Brain microvascular endothelial cell (primary cell): ENCODE data around the gene TBC1D30.
A peak's percentile ranks its signal among the peaks of the same experiment; 100 is the strongest.
"Not testable (repeated sequence)": the region's sequence is repeated elsewhere in the genome, so short reads cannot be mapped to it uniquely, and the experiment has no call there.

ENCODE experiments used
- DNase-seq: peaks from one replicate; pipeline ENCODE4 v3.0.0-alpha.2; 2020
- H3K27ac ChIP-seq: fragments of 250-450 bp; sonication (Bioruptor Pico); 2 replicates; pipeline ENCODE4 v1.5.1; 2020; ENCODE audit warnings: mild to moderate bottlenecking, moderate library complexity
- H3K27me3 ChIP-seq: fragments of 250-450 bp; sonication (Bioruptor Pico); replicated peaks from 2 replicates; pipeline ENCODE4 v1.5.1; 2020; ENCODE audit warnings: mild to moderate bottlenecking
- H3K36me3 ChIP-seq: fragments of 250-450 bp; sonication (Bioruptor Pico); replicated peaks from 2 replicates; pipeline ENCODE4 v1.5.1; 2020; ENCODE audit warnings: mild to moderate bottlenecking
- H3K4me3 ChIP-seq: 2 replicates; pipeline ENCODE4 v1.5.1; 2011; ENCODE audit warnings: low read depth, mild to moderate bottlenecking, control low read depth, low read length, moderate library complexity
- in situ Hi-C: cut with HindIII; loops from 2 replicates; pipeline ENCODE4 v1.10.0; 2017; ENCODE audit warnings: low sequenced_read_pairs, low pct_ligation_motif_present
- TF ChIP-seq, protein P1 (sequence below): IDR thresholded peaks from 2 replicates; pipeline ENCODE4 v1.5.1; 2011; ENCODE audit warnings: low read depth, mild to moderate bottlenecking, moderate library complexity, low read length, control low read depth, inconsistent platforms; ENCODE audit errors: missing control alignments

The TBC1D30 gene, protein sequence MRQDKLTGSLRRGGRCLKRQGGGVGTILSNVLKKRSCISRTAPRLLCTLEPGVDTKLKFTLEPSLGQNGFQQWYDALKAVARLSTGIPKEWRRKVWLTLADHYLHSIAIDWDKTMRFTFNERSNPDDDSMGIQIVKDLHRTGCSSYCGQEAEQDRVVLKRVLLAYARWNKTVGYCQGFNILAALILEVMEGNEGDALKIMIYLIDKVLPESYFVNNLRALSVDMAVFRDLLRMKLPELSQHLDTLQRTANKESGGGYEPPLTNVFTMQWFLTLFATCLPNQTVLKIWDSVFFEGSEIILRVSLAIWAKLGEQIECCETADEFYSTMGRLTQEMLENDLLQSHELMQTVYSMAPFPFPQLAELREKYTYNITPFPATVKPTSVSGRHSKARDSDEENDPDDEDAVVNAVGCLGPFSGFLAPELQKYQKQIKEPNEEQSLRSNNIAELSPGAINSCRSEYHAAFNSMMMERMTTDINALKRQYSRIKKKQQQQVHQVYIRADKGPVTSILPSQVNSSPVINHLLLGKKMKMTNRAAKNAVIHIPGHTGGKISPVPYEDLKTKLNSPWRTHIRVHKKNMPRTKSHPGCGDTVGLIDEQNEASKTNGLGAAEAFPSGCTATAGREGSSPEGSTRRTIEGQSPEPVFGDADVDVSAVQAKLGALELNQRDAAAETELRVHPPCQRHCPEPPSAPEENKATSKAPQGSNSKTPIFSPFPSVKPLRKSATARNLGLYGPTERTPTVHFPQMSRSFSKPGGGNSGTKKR

DNA sequence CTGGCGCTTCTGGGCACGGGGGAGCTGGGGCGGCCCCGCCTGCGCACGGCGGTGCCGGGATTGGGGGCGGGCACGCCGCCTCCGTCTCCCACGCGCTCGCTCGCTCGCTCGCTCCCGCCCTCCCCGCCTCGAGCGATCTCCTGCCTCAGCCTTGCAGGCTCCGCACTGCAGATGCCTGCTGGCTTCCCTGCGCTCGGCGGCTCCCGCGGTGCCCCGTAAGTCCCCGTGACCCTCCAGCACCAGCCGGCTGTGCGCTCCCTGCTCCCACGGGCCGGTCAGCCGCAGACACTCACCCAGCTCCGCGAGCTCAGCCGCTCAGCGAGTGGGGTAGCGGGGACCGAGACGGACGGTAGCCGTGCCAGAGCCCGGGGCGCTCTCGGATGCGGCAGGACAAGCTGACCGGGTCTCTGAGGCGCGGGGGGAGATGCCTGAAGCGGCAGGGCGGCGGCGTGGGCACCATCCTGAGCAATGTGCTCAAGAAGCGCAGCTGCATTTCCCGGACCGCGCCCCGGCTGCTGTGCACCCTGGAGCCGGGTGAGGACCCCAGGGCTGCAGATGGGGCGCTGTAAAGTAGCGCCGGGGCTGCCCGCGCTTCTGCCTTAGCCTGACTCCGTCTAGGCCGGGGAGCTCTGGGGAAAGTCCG lies at the start of gene TBC1D30:
TBC1D30 (plus strand) TSS at position 148 of the 643 bp plus-strand sequence; CDS start at position 381, 233 bp downstream.
- Histone ChIP-seq H3K36me3 (no peaks in the 10 kb centered on the region), H3K4me3 (peak within 1 kb of the TSS; percentile 41), H3K27me3 (peaks cover 32% of the 10 kb centered on the region), H3K27ac (no peak within 1 kb of the TSS)
- TF ChIP-seq, protein P1, sequence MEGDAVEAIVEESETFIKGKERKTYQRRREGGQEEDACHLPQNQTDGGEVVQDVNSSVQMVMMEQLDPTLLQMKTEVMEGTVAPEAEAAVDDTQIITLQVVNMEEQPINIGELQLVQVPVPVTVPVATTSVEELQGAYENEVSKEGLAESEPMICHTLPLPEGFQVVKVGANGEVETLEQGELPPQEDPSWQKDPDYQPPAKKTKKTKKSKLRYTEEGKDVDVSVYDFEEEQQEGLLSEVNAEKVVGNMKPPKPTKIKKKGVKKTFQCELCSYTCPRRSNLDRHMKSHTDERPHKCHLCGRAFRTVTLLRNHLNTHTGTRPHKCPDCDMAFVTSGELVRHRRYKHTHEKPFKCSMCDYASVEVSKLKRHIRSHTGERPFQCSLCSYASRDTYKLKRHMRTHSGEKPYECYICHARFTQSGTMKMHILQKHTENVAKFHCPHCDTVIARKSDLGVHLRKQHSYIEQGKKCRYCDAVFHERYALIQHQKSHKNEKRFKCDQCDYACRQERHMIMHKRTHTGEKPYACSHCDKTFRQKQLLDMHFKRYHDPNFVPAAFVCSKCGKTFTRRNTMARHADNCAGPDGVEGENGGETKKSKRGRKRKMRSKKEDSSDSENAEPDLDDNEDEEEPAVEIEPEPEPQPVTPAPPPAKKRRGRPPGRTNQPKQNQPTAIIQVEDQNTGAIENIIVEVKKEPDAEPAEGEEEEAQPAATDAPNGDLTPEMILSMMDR: no peak
- peak; percentile 4 for DNase-seq
- in situ Hi-C loops: no loop called here

DNA sequence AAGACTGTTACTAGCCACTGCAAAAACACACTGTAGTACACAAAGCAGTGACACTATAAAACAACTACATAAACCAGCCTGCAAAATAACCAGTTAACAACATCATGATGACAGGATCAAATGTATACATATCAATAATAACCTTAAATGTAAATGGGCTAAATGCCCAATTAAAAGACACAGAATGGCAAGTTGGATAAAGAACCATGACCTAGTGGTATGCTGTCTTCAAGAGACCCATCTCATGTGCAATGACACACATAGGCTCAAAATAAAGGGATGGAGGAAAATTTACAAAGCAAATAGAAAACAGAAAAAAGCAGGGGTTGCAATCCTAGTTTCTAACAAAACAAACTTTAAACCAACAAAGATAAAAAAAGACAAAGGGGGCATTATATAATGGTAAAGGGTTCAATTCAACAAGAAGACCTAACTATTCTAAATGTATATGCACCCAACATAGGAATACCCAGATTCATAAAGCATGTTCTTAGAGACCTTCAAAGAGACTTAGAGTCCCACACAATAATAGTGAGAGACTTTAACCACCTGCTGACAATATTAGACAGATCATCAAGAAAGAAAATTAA lies 49.2 kb upstream of the TBC1D30 start:
- in situ Hi-C loops, H3K4me3 ChIP-seq, DNase-seq, H3K36me3 ChIP-seq, H3K27ac ChIP-seq: not testable (repeated sequence)
- H3K27me3 ChIP-seq: peaks cover 24% of the 10 kb centered on the region

DNA sequence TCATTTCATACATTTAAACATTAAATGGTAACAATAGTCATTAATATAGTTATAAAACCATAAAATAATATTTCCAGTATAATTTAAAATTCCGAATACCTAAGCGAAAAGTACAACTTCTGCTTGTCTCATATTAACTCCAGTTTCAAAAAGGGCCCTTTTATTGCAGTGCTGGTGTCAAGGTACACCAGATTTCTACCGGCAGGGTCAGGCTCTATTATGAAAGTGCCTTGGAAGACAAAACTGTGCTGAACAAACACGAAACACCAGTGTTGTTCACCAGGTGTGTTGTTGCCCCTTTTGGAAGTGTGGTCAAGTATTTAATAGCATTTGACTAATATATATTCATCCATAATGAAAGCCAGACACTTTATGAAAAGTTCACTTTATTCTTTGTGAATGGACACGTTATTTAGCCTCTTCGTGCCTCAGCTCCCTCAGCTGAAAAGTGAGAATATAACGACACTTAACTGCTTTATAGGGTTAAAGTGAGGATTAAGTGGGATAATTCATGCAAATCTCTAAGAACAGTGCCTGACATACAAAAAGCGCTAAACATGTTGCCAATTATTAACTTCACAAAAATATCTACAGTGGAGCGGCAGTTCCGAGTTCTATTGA lies 45.0 kb upstream of the TBC1D30 start:
- H3K36me3 ChIP-seq: no peaks in the 10 kb centered on the region
- DNase-seq: no peak
- in situ Hi-C loops: no loop called here
- no peak overlapping the region for H3K27ac ChIP-seq
- TF ChIP-seq, protein P1: no peak
- H3K4me3 ChIP-seq: no peak overlapping the region
- H3K27me3 ChIP-seq: peaks cover 52% of the 10 kb centered on the region

DNA sequence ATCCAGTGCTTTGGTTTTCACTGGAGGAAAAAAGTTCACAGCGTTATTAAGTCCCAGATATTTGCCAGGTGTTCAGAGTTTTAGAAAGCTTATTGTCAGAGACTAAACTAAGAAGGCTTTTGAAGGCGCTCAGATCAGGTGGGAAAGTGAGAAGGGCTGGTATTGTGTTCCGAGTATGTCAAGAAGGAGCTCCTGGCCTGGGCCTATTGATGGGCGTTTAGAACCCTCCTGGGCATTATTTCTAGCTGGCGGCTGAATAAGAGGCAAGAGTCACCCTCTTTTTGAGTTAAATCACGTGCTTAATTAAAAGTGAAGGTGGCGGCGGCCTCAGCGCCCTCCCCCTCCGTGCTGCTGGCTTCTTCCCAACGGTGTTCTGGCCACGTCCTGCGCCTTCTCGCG lies 44.3 kb upstream of the TBC1D30 start:
- no peak for DNase-seq
- TF ChIP-seq, protein P1: no peak
- in situ Hi-C loops: no loop called here
- H3K4me3 ChIP-seq: no peak overlapping the region
- no peaks in the 10 kb centered on the region for H3K36me3 ChIP-seq
- no peak overlapping the region for H3K27ac ChIP-seq
- H3K27me3 ChIP-seq: peaks cover 54% of the 10 kb centered on the region

DNA sequence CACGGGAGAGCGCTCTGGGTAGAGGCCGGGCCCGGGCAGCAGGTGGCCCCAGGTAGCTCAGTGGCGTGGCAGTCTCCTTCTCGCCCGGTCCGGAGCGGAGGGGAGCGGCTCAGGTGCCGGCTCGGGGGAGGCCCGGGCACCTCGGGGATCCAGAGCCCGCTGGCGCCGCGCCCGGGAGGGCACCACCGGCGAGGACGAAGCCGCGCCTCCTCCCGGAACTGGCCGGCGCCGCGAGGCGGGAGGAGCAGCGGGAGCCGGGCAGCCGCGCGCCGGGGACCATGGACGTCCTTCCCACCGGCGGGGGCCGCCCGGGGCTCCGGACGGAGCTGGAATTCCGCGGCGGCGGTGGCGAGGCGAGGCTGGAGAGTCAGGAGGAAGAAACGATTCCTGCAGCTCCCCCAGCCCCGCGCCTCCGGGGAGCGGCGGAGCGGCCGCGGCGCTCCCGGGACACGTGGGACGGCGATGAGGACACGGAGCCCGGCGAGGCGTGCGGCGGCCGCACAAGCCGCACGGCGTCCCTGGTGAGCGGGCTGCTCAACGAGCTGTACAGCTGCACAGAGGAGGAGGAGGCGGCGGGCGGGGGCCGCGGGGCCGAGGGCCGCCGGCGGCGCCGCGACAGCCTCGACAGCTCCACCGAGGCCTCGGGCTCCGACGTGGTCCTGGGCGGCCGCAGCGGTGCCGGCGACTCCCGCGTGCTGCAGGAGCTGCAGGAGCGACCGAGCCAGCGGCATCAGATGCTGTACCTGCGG lies 43.7 kb upstream of the TBC1D30 start:
- Histone ChIP-seq H3K4me3 (peak overlapping the region; percentile 15), H3K27me3 (peaks cover 57% of the 10 kb centered on the region), H3K36me3 (no peaks in the 10 kb centered on the region), H3K27ac (no peak overlapping the region)
- in situ Hi-C loops: no loop called here
- no peak for DNase-seq
- TF ChIP-seq, protein P1: no peak
